GM18909 (cell line): ENCODE measurements around the gene DEFB121.
"Not testable (repeated sequence)": the region's sequence is repeated elsewhere in the genome, so short reads cannot be mapped to it uniquely, and the experiment has no call there.

Experiments
- ATAC-seq: cut with Tn5 transposase; IDR thresholded peaks from one replicate; pipeline ENCODE4 v1.9.1; 2021; ENCODE audit warnings: mild to moderate bottlenecking; ENCODE audit not compliant: unreplicated experiment, poor library complexity

Gene DEFB121, protein sequence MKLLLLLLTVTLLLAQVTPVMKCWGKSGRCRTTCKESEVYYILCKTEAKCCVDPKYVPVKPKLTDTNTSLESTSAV

GRCh38 chr20:31406115-31406514 is at the start of gene DEFB121:
TSS of gene DEFB121 (minus strand) at chr20:31406215. CDS start at chr20:31406152, 63 bp downstream.
- ATAC-seq, result no peak

- ATAC-seq, result no peak
These were observed 48.3 kb upstream of the DEFB121 start for GRCh38 chr20:31454361-31454760.

DNA sequence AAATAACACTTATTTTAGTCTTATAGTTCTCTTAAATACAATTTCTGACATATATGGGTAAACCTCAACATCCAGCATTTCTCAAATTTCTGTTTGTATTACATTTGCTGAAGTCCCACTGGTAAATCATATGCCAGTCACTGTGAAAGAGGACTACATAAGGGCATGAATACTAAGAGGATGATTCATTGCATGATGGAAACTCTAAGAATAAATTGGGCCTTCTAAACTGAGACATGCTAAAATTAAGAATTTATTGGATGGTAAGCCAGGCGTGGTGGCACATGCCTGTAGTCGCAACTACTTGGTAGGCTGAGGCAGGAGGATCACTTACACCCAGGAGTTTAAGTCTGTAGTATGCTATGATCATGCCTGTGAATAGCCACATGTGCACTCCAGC is 46.6 kb upstream of the DEFB121 start:
- ATAC-seq, result no peak

- ATAC-seq, result no peak
These were observed 43.7 kb upstream of the DEFB121 start for GRCh38 chr20:31449511-31450414.

- no peak for ATAC-seq
These were observed 40.2 kb upstream of the DEFB121 start for GRCh38 chr20:31446084-31446819.

DNA sequence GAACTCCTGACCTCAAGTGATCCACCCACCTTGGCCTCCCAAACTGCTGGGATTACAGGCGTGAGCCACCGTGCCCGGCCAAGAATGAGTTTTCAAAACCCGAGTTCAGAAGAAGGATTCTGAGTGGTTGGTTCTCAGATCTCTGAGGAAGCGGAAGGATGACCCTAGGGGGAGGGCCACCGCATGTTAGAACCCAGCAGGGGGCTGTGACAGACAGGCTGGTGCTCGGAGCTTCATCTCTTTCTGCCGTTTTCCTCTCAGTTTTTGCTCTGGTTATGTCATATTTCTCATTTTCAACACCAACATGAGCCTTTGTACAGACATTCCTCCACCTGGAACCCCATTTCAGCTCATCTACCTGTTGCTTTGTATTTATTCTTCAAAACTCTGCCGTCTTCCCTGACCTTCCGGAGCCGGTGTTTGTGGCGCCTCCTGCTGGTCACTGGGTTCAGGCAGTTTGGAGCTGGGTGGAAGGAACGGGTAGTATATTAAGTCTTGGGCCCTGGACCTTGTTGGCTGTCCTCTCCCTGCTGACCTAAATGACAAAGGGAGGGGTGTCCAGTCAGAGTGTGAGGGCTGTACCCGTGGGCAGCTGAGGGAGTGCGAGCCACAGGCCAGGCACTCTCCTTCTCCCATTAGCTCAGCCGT is 34.1 kb upstream of the DEFB121 start, which contains the start of gene DEFB123:
DEFB123 (plus strand) TSS at position 621 of the 648 bp plus-strand sequence. CDS start 67 bp downstream, outside the sequence.
- ATAC-seq, result no peak

DNA sequence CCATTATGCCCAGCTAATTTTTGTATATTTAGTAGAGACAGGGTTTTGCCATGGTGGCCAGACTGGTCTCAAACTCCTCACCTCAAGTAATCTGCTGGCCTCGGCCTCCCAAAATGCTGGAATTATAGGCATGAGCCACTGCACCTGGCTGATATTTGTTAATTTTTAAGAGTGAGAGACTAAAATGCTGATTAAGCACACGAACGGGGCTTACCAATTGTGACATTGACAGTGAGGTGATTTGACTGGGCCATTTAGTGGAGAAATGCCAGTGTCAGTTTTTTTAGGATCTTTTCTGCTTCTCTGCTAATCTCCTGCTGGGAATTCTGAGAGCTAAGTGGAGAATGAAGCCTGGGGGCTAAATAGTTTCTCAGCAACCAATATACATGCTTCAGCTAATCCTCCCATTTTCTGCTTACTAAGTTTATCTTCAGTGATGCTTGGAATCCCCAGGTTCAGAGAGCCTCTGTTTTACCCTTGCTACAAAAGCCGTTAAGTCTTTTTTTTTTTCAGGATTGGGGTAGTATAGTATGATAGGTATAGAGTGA is 24.6 kb upstream of the DEFB121 start:
- ATAC-seq, result no peak

DNA sequence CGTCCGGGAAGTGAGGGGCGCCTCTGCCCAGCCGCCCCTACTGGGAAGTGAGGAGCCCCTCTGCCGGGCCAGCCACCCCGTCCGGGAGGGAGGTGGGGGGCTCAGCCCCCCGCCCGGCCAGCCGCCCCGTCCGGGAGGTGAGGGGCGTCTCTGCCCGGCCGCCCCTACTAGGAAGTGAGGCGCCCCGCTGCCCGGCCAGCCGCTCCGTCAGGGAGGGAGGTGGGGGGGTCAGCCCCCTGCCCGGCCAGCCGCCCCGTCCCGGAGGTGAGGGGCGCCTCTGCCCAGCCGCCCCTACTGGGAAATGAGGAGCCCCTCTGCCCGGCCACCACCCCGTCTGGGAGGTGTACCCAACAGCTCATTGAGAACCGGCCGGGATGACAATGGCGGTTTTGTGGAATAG is 21.6 kb upstream of the DEFB121 start:
- not testable (repeated sequence) for ATAC-seq

DNA sequence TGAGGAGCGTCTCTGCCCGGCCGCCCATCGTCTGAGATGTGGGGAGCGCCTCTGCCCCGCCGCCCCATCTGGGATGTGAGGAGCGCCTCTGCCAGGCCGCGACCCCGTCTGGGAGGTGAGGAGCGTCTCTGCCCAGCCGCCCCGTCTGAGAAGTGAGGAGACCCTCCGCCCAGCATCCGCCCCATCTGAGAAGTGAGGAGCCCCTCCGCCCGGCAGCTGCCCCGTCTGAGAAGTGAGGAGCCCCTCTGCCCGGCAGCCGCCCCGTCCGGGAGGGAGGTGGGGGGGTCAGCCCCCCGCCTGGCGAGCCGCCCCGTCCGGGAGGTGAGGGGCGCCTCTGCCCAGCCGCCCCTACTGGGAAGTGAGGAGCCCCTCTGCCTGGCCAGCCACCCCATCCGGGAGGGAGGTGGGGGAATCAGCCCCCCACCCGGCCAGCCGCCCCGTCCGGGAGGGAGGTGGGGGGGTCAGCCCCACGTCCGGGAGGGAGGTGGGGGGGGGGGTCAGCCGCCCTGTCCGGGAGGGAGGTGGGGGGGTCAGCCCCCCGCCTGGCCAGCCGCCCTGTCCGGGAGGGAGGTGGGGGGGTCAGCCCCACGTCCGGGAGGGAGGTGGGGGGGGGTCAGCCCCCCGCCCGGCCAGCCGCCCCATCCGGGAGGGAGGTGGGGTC is 21.0 kb upstream of the DEFB121 start:
- ATAC-seq, result not testable (repeated sequence)

DNA sequence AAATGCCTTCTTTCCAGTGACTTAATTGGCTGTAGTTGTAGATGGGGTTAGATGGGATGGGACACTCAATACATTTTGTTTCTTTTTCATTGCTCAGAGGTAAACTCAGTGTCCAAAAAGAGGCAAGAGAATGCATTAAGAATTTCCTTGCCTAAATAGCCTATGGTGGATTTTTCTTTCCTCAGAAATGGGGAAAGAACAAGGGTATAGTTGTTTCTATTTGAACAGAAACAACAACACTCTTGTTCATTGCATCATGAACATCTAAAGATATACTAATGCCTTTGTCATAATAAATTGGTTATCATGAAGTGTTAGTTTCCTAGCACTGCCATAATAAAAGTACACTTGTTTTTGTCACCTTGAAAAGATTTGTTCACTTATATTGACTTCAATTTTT is 19.8 kb upstream of the DEFB121 start:
- ATAC-seq, result no peak

- ATAC-seq, result no peak
These were observed 12.3 kb upstream of the DEFB121 start for GRCh38 chr20:31418307-31418706.

DNA sequence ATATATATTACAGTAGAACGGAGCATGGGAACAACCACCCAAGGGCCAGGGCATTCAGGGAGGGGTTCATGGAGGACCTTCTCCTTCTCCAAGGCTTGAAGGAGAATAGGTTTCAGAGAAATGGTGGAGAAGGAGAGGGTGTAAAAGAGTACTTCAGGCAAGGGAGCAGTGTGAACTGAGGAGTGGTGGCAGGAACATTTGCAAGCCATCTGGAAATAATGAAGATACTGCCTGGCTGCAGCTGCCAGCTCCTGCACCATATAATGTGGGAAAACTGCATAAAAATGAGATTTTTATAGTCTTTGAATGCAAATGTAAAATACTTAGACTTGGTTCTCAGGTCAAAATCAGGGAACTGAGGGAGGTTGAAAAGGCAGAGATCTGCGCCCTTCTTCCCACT is 9.6 kb upstream of the DEFB121 start:
- ATAC-seq, result no peak

- no peak for ATAC-seq
These were observed 8.4 kb upstream of the DEFB121 start for GRCh38 chr20:31414381-31414780.

GRCh38 chr20:31410011-31410410 is 4.0 kb upstream of the DEFB121 start:
- no peak for ATAC-seq

DNA sequence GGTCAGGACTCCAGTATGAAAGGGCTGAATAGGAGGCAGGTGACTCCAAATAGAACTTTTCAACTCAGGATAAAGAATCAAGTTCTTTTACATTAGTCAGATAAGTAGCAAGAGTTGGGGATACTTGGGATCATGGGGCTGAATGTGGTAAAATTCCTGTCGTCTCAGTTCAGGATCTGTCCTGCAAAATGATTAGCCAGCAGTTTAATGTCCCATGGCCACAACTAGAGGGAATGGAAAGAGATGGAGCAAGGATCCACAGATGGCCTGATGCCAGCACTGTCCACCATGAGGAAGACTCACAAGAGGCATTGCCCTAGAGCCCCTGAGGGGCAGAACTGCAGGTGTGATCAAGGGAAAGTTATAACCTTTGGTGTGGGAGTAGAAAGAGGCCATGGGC is 2.1 kb downstream of the DEFB121 start:
- no peak for ATAC-seq

- no peak for ATAC-seq
These were observed 11.1 kb downstream of the DEFB121 start for GRCh38 chr20:31394900-31395299.

GRCh38 chr20:31392836-31393235 is 13.2 kb downstream of the DEFB121 start:
- ATAC-seq, result no peak

GRCh38 chr20:31390490-31390889 is 15.5 kb downstream of the DEFB121 start, which contains the start of gene DEFB119:
TSS of gene DEFB119 (minus strand) at chr20:31390590. CDS start at chr20:31390483, 107 bp downstream.
- ATAC-seq, result no peak

GRCh38 chr20:31374346-31374745 is 31.7 kb downstream of the DEFB121 start:
- no peak for ATAC-seq

GRCh38 chr20:31368301-31368700 is 37.7 kb downstream of the DEFB121 start, which contains the start of gene DEFB118:
TSS of gene DEFB118 (plus strand) at chr20:31368601. CDS start at chr20:31368651, 50 bp downstream.
- ATAC-seq, result no peak
